ENCODE measurements around the gene BIN1. TPM values are rescaled to one million over a fixed set of nuclear protein-coding genes. Genes with fewer than 3 reads are reported as not detected.

Gene BIN1
- total RNA-seq, 2 experiments from 2014 or later: 1.5 to 14.1 TPM

DNA sequence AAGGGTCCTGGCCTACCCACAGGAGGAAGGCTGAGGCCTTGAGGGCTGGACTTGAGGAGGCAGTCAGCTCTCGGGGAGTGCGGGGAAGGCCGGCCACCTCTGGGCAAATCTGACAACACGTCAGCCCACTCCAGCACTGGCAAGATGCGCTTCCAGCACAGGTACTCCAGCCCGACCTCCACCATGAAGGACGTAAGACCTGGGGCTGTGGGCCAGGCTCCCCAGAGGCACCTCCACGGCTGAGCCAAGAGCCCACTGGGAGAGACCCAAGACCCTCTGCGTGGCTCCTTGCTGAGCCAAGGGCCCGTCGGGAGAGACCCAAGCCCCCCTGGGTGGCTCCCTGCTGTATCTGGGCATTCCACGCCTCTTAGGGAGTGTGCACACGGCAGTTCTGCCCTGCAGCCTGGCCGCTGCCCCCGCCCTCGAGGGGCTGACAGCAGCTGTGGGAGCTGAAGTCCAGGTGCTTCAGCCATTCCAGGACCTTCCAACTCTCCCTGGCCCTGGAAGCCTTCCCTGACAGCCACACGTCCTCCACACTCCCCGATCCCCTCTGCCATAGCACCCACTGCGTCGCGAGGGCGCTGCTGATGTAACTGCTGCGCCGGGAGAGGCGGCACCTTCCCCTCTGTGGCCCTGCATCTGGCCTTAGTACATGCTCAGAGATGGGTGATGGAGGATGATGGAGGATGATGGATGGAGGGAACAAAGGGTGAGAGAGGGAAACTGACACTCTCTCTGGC lies 50.2 kb downstream of the BIN1 start:
- no peaks in the 10 kb centered on the region for H3K36me3 ChIP-seq (ENCODE audit: insufficient read depth, low read length)

DNA sequence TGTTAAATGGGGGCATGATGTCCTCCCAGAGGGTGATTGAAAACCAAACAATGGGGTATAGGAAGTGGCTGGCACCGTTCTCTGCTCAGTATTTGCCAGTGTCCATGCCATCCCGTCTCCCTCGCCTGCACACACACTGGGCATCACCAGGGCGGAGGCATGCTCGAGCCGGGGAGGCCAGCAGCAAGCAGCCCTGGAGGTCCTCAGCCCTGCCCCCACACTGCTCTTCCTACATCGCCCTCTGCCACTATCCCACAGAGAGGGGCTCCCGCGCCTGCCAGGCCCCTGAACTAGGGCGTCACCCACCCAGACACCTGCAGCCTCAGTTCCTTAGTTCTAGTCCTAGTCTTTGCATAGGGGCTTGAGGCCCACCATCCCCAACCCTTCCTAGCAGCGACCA lies 50.9 kb downstream of the BIN1 start:
- H3K4me1 ChIP-seq (ENCODE audit: insufficient read depth, low read length, poor library complexity, severe bottlenecking): no peaks in the 10 kb centered on the region
- no peak overlapping the region for H2AFZ ChIP-seq (ENCODE audit: low read length)
- no peak overlapping the region for H3K4me2 ChIP-seq (ENCODE audit: low read length)
- no peaks in the 10 kb centered on the region for H3K9me2 ChIP-seq (ENCODE audit: insufficient read depth, low read length)
- H4K20me1 ChIP-seq (ENCODE audit: insufficient read depth, low read length): no peaks in the 10 kb centered on the region
- no peaks in the 10 kb centered on the region for H3K79me2 ChIP-seq (ENCODE audit: insufficient read depth, low read depth, low read length)
- no peaks in the 10 kb centered on the region for H3K9me3 ChIP-seq (ENCODE audit: low read length)
- CTCF ChIA-PET (ENCODE audit: unreplicated experiment): interaction anchor here (0.6 kb wide), 1 partner anchor 114 kb away, joined by 4 read pairs; no protein-coding TSS in a partner anchor
- H3K36me3 ChIP-seq (ENCODE audit: insufficient read depth, low read length): no peaks in the 10 kb centered on the region
- H3K27ac ChIP-seq (ENCODE audit: low read depth, low read length, poor library complexity, severe bottlenecking): no peak overlapping the region
- TF ChIP-seq, protein P1, sequence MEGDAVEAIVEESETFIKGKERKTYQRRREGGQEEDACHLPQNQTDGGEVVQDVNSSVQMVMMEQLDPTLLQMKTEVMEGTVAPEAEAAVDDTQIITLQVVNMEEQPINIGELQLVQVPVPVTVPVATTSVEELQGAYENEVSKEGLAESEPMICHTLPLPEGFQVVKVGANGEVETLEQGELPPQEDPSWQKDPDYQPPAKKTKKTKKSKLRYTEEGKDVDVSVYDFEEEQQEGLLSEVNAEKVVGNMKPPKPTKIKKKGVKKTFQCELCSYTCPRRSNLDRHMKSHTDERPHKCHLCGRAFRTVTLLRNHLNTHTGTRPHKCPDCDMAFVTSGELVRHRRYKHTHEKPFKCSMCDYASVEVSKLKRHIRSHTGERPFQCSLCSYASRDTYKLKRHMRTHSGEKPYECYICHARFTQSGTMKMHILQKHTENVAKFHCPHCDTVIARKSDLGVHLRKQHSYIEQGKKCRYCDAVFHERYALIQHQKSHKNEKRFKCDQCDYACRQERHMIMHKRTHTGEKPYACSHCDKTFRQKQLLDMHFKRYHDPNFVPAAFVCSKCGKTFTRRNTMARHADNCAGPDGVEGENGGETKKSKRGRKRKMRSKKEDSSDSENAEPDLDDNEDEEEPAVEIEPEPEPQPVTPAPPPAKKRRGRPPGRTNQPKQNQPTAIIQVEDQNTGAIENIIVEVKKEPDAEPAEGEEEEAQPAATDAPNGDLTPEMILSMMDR (conservative IDR thresholded peaks at IDR 0.05; ENCODE audit: low read length): no peak
- TF ChIP-seq EZH2phosphoT487 (IDR thresholded peaks at IDR 0.05; ENCODE audit: borderline replicate concordance, low read depth, low read length): no peak
- no TSS peak for BruUV-seq (replicated peaks)
- no peak overlapping the region for H3K4me3 ChIP-seq (ENCODE audit: low read depth, low read length, poor library complexity, severe bottlenecking)
- POLR2A ChIA-PET: no interaction called here
- intact Hi-C loops (cut with micrococcal nuclease; ENCODE audit: unreplicated experiment): no loop called here
- no peak for DNase-seq (ENCODE audit: low spot score)

More for the DNA sequence above, 50.2 kb downstream of the BIN1 start:
- Histone ChIP-seq H3K4me3 (ENCODE audit: low read depth, low read length, poor library complexity, severe bottlenecking) (no peak overlapping the region), H3K4me2 (ENCODE audit: low read length) (no peak overlapping the region), H3K4me1 (ENCODE audit: insufficient read depth, low read length, poor library complexity, severe bottlenecking) (no peaks in the 10 kb centered on the region), H4K20me1 (ENCODE audit: insufficient read depth, low read length) (no peaks in the 10 kb centered on the region), H3K27ac (ENCODE audit: low read depth, low read length, poor library complexity, severe bottlenecking) (no peak overlapping the region), H3K79me2 (ENCODE audit: insufficient read depth, low read depth, low read length) (no peaks in the 10 kb centered on the region), H3K9me2 (ENCODE audit: insufficient read depth, low read length) (no peaks in the 10 kb centered on the region), H2AFZ (ENCODE audit: low read length) (no peak overlapping the region), H3K9me3 (ENCODE audit: low read length) (no peaks in the 10 kb centered on the region)
- ChIA-PET CTCF (ENCODE audit: unreplicated experiment) (no interaction called here), POLR2A (no interaction called here)
- TF ChIP-seq, protein P1 (conservative IDR thresholded peaks at IDR 0.05; ENCODE audit: low read length): no peak
- no peak for TF ChIP-seq EZH2phosphoT487 (IDR thresholded peaks at IDR 0.05; ENCODE audit: borderline replicate concordance, low read depth, low read length)
- DNase-seq (ENCODE audit: low spot score): no peak
- intact Hi-C loops (cut with micrococcal nuclease; ENCODE audit: unreplicated experiment): no loop called here
- no TSS peak for BruUV-seq (replicated peaks)

DNA sequence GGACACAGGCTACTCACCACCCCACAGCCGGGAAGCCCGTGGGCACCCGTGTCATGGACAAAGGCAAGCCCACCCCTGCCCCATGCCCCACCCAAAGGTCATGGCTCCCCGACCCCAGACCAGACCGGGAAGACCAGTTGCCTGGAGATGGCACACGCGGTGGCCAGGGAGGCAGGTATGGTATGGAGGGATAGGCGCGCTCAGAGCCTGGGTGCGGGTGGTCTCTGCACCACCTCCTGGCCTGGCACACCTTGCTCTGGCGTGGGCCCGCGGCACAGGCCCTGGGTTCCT lies 51.2 kb downstream of the BIN1 start:
- Histone ChIP-seq H3K4me2 (ENCODE audit: low read length) (no peak overlapping the region), H3K4me3 (ENCODE audit: low read depth, low read length, poor library complexity, severe bottlenecking) (no peak overlapping the region), H4K20me1 (ENCODE audit: insufficient read depth, low read length) (no peaks in the 10 kb centered on the region), H3K27ac (ENCODE audit: low read depth, low read length, poor library complexity, severe bottlenecking) (no peak overlapping the region), H3K79me2 (ENCODE audit: insufficient read depth, low read depth, low read length) (no peaks in the 10 kb centered on the region), H3K9me2 (ENCODE audit: insufficient read depth, low read length) (no peaks in the 10 kb centered on the region), H3K4me1 (ENCODE audit: insufficient read depth, low read length, poor library complexity, severe bottlenecking) (no peaks in the 10 kb centered on the region), H3K36me3 (ENCODE audit: insufficient read depth, low read length) (no peaks in the 10 kb centered on the region), H2AFZ (ENCODE audit: low read length) (no peak overlapping the region), H3K9me3 (ENCODE audit: low read length) (no peaks in the 10 kb centered on the region)
- TF ChIP-seq, protein P1 (conservative IDR thresholded peaks at IDR 0.05; ENCODE audit: low read length): no peak
- TF ChIP-seq EZH2phosphoT487 (IDR thresholded peaks at IDR 0.05; ENCODE audit: borderline replicate concordance, low read depth, low read length): no peak
- ChIA-PET POLR2A (no interaction called here), CTCF (ENCODE audit: unreplicated experiment) (interaction anchor here (0.6 kb wide), 1 partner anchor 114 kb away, joined by 4 read pairs; no protein-coding TSS in a partner anchor)
- no peak for DNase-seq (ENCODE audit: low spot score)
- intact Hi-C loops (cut with micrococcal nuclease; ENCODE audit: unreplicated experiment): no loop called here
- BruUV-seq (replicated peaks): no TSS peak
